Left ventricle myocardium inferior (tissue), 1 donor: ENCODE data around the gene SHANK2. TPM values are rescaled to one million over a fixed set of nuclear protein-coding genes. Genes with fewer than 3 reads are reported as not detected.

Experiments used
- DNase-seq: peaks from one replicate; pipeline ENCODE4 v3.0.0-alpha.2; 2020
- H3K27ac ChIP-seq: fragments of 200-600 bp; replicated peaks from 2 replicates; pipeline ENCODE4 v1.8.0; 2021
- H3K27me3 ChIP-seq: fragments of 200-600 bp; 2 replicates; pipeline ENCODE4 v1.8.0; 2021; ENCODE audit warnings: low read depth
- H3K36me3 ChIP-seq: fragments of 200-600 bp; 2 replicates; pipeline ENCODE4 v1.8.0; 2021
- H3K4me1 ChIP-seq: fragments of 200-600 bp; 2 replicates; pipeline ENCODE4 v1.8.0; 2021
- H3K4me3 ChIP-seq: fragments of 200-600 bp; 2 replicates; pipeline ENCODE4 v1.8.0; 2021; ENCODE audit warnings: mild to moderate bottlenecking, moderate library complexity
- H3K9me3 ChIP-seq: fragments of 200-600 bp; replicated peaks from 2 replicates; pipeline ENCODE4 v1.8.0; 2021
- CTCF ChIP-seq: fragments of 200-600 bp; IDR thresholded peaks from 2 replicates; pipeline ENCODE4 v1.8.0; 2021; ENCODE audit warnings: antibody characterized with exemption, mild to moderate bottlenecking, borderline replicate concordance
- intact Hi-C: fragments of 100-400 bp; cut with micrococcal nuclease; formaldehyde crosslinking; loops from one replicate; pipeline ENCODE4 v1.11.0; 2022
- total RNA-seq: library from RNA; stranded (reverse); fragmentation: NEBNext Ultra II Directional; extraction: Animal tissue kit (Norgen Biotek cat#: 25700); gene quantifications from one replicate; pipeline ENCODE4 v1.2.1, GENCODE V29; 2021
- donor health status: DM: no; HTN: yes; CAD: no; lungs with severe emphysema.

The SHANK2 gene
- total RNA-seq, 1 donor from 2014 or later, result 0.27 TPM

GRCh38 chr11:71208011-71208774, 44.2 kb downstream of the SHANK2 start:
- Histone ChIP-seq H3K36me3 (no peaks in the 10 kb centered on the region), H3K27me3 (peaks cover 76% of the 10 kb centered on the region), H3K4me3 (no peak overlapping the region), H3K9me3 (no peaks in the 10 kb centered on the region), H3K4me1 (no peaks in the 10 kb centered on the region), H3K27ac (no peak overlapping the region)
- intact Hi-C loops, result no loop called here
- no peak for DNase-seq
- no peak for TF ChIP-seq CTCF

DNA sequence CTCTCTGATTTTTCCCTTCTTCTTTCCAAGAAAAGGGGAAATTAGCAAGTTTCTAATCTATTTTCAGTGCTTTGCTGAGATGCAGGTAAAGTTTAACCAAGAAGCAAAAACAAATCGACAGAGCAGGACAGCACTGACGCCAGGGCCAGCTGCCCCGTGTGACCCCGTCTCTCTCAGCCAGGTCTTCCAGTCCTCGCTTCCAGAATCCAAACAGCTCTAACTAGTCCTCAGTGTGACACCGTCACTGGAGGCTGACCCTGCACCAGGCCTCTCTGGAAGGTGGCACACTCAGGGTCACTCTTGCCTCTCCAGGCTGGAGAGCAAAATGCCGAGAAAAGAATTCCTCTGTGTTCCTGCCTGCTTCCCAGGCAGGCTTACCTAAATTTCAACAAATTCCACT, 44.8 kb downstream of the SHANK2 start:
- H3K4me3 ChIP-seq, result no peak overlapping the region
- no peaks in the 10 kb centered on the region for H3K9me3 ChIP-seq
- H3K27me3 ChIP-seq, result peaks cover 77% of the 10 kb centered on the region
- DNase-seq, result no peak
- intact Hi-C loops, result no loop called here
- no peaks in the 10 kb centered on the region for H3K36me3 ChIP-seq
- H3K4me1 ChIP-seq, result no peaks in the 10 kb centered on the region
- TF ChIP-seq CTCF, result no peak
- H3K27ac ChIP-seq, result no peak overlapping the region

- Histone ChIP-seq H3K9me3 (no peaks in the 10 kb centered on the region), H3K4me3 (no peak overlapping the region), H3K27ac (no peak overlapping the region), H3K4me1 (no peaks in the 10 kb centered on the region), H3K27me3 (peaks cover 78% of the 10 kb centered on the region), H3K36me3 (no peaks in the 10 kb centered on the region)
- TF ChIP-seq CTCF, result no peak
- DNase-seq, result no peak
- intact Hi-C loops, result no loop called here
Observed at GRCh38 chr11:71206186-71206585, 46.2 kb downstream of the SHANK2 start.

DNA sequence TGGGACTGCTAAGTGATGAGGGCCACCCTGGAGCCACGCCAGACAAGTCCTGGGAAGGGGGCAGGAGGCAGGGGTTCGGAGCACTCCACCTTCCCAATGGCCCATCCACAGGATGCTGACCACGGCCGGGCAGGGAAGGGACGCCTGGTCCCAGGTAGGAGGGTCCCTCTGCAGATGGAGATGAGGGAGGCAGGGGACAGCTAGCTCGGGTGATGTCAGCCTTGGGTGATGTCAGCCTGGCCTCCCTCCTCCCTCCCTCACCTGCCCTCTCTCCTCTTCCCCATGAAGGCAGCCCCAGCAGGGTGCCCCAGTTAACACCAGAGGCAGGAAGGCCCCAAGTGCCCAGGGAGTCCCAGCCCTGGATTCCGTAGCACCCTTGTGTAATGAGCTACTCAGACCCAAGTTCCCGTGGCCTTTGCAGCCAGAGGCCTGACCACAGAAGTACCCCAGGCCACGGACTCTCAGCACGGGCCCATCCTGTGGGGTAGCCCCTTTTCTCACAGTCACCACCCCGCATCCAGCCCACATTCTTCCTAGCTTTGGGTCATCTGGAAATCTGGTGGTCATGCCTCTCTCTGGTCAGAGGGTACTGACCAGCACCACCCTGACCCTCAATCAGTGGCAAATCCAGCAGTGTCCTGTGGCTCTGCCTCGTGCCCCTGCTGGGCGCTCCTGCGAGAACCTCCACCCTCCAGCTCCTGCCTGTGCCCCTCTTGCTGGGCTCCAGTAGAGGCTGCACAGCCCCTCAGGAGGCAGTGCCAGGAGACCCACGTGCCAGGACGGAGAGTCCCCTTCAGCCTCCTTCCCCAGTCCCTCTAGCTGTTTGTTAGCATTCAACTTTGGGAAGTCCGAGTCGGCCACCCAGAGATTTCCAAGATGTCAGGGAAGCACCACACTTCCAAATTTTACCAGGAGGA, 47.4 kb downstream of the SHANK2 start:
- Histone ChIP-seq H3K4me3 (no peak overlapping the region), H3K27me3 (peaks cover 76% of the 10 kb centered on the region), H3K27ac (no peak overlapping the region), H3K36me3 (no peaks in the 10 kb centered on the region), H3K4me1 (no peaks in the 10 kb centered on the region), H3K9me3 (no peaks in the 10 kb centered on the region)
- intact Hi-C loops, result no loop called here
- TF ChIP-seq CTCF, result no peak
- no peak for DNase-seq

DNA sequence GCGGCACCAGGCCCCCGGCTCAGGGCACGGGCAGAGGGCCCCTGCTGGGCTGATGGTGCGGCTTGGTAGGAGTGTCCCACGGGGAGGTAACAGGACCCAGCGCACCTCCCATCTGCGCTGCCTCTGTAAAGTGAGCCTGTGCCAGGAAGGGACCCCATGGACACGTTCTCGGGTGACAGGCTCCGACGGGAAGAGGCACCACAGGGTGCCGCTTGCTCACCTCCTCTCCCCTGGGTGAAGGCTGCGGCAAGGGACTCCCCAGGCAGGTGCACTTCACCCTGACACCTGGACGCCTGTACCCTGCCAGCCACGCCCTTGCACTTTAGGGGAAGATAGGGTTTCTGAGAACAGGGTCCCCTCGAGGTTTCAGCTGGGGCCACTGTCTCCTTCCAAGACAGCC, 48.1 kb downstream of the SHANK2 start:
- Histone ChIP-seq H3K36me3 (no peaks in the 10 kb centered on the region), H3K4me1 (no peaks in the 10 kb centered on the region), H3K9me3 (no peaks in the 10 kb centered on the region), H3K4me3 (no peak overlapping the region), H3K27me3 (peaks cover 74% of the 10 kb centered on the region), H3K27ac (no peak overlapping the region)
- DNase-seq, result no peak
- no peak for TF ChIP-seq CTCF
- intact Hi-C loops, result no loop called here
